ENCODE data around the gene TMX1. TPM values are rescaled to one million over a fixed set of nuclear protein-coding genes. Genes with fewer than 3 reads are reported as not detected.

TMX1 gene
- total RNA-seq, 3 donors from 2014 or later = 31.5 to 44.1 (median 41.8) TPM

DNA sequence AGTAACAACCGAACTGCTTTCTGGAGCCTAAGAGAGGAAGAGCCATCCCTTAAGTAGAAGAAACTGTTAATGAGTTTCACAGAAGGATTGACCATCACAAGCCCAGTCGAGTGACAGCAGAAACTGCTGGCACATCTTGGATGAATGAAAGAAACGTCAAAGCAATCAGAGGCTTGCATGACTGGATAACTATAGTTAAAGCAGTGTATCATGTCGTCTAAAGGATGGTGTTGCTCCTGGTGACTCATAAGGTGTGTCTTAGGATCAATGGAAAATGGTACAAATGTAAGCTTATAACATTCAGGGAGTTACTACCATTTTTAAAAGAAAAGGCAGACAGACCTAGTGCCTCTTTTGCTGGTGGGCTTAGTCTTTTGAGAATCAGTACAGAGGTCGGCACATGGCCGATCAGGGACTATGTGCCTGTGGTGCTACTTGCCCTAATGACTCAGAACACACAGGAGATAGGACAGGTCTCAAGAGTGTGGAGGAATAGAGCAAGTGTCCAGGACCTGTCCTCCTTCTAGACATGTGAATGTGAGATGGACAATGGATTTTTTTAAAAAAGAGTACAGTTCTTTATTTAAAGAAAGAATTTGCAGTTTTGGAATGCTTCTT is 55.7 kb downstream of the TMX1 start:
- Histone ChIP-seq H3K4me1 (peaks cover 0 to 4% of the 10 kb centered on the region in 2 donors), H3K27ac (no peak overlapping the region), H3K9me3 (no peaks in the 10 kb centered on the region), H3K4me3 (no peak overlapping the region), H3K36me3 (no peaks in the 10 kb centered on the region), H3K27me3 (no peaks in the 10 kb centered on the region)
- no peak for DNase-seq (ENCODE audit: low spot score in 2 of 2)
- intact Hi-C loops (cut with DNase I; ENCODE audit: low total_unique reads) = no loop called here
- TF ChIP-seq POLR2AphosphoS5 (IDR thresholded peaks at IDR 0.05) (no peak), POLR2A (IDR thresholded peaks at IDR 0.05) (no peak)
- TF ChIP-seq, protein P1, sequence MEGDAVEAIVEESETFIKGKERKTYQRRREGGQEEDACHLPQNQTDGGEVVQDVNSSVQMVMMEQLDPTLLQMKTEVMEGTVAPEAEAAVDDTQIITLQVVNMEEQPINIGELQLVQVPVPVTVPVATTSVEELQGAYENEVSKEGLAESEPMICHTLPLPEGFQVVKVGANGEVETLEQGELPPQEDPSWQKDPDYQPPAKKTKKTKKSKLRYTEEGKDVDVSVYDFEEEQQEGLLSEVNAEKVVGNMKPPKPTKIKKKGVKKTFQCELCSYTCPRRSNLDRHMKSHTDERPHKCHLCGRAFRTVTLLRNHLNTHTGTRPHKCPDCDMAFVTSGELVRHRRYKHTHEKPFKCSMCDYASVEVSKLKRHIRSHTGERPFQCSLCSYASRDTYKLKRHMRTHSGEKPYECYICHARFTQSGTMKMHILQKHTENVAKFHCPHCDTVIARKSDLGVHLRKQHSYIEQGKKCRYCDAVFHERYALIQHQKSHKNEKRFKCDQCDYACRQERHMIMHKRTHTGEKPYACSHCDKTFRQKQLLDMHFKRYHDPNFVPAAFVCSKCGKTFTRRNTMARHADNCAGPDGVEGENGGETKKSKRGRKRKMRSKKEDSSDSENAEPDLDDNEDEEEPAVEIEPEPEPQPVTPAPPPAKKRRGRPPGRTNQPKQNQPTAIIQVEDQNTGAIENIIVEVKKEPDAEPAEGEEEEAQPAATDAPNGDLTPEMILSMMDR (IDR thresholded peaks at IDR 0.05) = no peak

DNA sequence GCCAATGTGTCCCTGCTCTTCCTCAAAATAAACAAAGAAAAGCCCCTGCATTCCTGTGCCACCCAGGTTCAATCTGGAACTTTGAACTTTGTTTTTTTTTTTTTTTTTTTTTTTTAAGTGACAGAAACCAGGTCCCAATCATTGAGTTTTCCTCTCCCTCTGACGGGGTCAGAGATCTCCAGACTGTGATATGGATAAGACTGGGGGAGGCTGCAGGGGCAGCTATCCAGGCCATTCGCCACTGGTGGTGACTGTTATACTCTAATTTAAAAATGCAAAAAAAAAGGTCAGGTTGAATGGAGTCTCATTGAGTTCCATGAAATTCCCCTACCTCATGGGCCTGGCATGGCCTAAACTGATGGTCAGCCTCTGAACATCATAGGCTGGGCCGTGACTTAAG is 57.0 kb downstream of the TMX1 start:
- intact Hi-C loops (cut with DNase I; ENCODE audit: low total_unique reads) = no loop called here

GRCh38 chr14:51298895-51299294 is 58.8 kb downstream of the TMX1 start:
- TF ChIP-seq, protein P1 (IDR thresholded peaks at IDR 0.05) = no peak
- no peak for TF ChIP-seq POLR2AphosphoS5 (IDR thresholded peaks at IDR 0.05)
- no peak for TF ChIP-seq POLR2A (IDR thresholded peaks at IDR 0.05)
- Histone ChIP-seq H3K36me3 (no peaks in the 10 kb centered on the region), H3K27ac (no peak overlapping the region), H3K27me3 (no peaks in the 10 kb centered on the region), H3K4me3 (no peak overlapping the region), H3K9me3 (no peaks in the 10 kb centered on the region), H3K4me1 (peaks cover 0 to 3% of the 10 kb centered on the region in 2 donors)
- no peak for DNase-seq (ENCODE audit: low spot score in 2 of 2)
- intact Hi-C loops (cut with DNase I; ENCODE audit: low total_unique reads) = no loop called here

More for the DNA sequence above, 57.0 kb downstream of the TMX1 start:
- TF ChIP-seq, protein P1 (IDR thresholded peaks at IDR 0.05) = no peak
- TF ChIP-seq POLR2AphosphoS5 (IDR thresholded peaks at IDR 0.05) (no peak), POLR2A (IDR thresholded peaks at IDR 0.05) (no peak)
- Histone ChIP-seq H3K27me3 (no peaks in the 10 kb centered on the region), H3K27ac (no peak overlapping the region), H3K36me3 (no peaks in the 10 kb centered on the region), H3K4me1 (peaks cover 0 to 4% of the 10 kb centered on the region in 2 donors), H3K9me3 (no peaks in the 10 kb centered on the region), H3K4me3 (no peak overlapping the region)
- DNase-seq (ENCODE audit: low spot score in 2 of 2) = no peak

- Histone ChIP-seq H3K9me3 (no peaks in the 10 kb centered on the region), H3K4me1 (peaks cover 3 to 6% of the 10 kb centered on the region in 2 donors), H3K27me3 (no peaks in the 10 kb centered on the region), H3K4me3 (no peak overlapping the region), H3K27ac (no peak overlapping the region), H3K36me3 (no peaks in the 10 kb centered on the region)
- intact Hi-C loops (cut with DNase I; ENCODE audit: low total_unique reads) = no loop called here
- TF ChIP-seq, protein P1 (IDR thresholded peaks at IDR 0.05) = no peak
- TF ChIP-seq POLR2A (IDR thresholded peaks at IDR 0.05) = no peak
- TF ChIP-seq POLR2AphosphoS5 (IDR thresholded peaks at IDR 0.05) = no peak
- DNase-seq (ENCODE audit: low spot score in 2 of 2) = no peak
Observed at GRCh38 chr14:51302295-51303030, 62.4 kb downstream of the TMX1 start.

GRCh38 chr14:51304438-51304837 is 64.4 kb downstream of the TMX1 start:
- H3K4me3 ChIP-seq = no peak overlapping the region
- no peak for DNase-seq (ENCODE audit: low spot score in 2 of 2)
- no peaks in the 10 kb centered on the region for H3K9me3 ChIP-seq
- H3K4me1 ChIP-seq = peaks cover 3 to 6% of the 10 kb centered on the region in 2 donors
- peak overlapping the region in 1 of 2 donors; percentile 36 for H3K27ac ChIP-seq
- no peaks in the 10 kb centered on the region for H3K27me3 ChIP-seq
- intact Hi-C loops (cut with DNase I; ENCODE audit: low total_unique reads) = no loop called here
- no peak for TF ChIP-seq POLR2AphosphoS5 (IDR thresholded peaks at IDR 0.05)
- TF ChIP-seq POLR2A (IDR thresholded peaks at IDR 0.05) = no peak
- TF ChIP-seq, protein P1 (IDR thresholded peaks at IDR 0.05) = no peak
- H3K36me3 ChIP-seq = no peaks in the 10 kb centered on the region
